ENCODE data around the gene RAET1G.
"Not testable (repeated sequence)": the region's sequence is repeated elsewhere in the genome, so short reads cannot be mapped to it uniquely, and the experiment has no call there.

The RAET1G gene

GRCh38 chr6:149922642-149923326 lies at the start of gene RAET1G:
TSS of gene RAET1G (minus strand) at chr6:149923121. CDS start at chr6:149923010, 111 bp downstream.
- peak; percentile 75 for DNase-seq (ENCODE audit: low read depth)

GRCh38 chr6:149969635-149970034 lies 46.7 kb upstream of the RAET1G start:
- no peak for DNase-seq (ENCODE audit: low read depth)

GRCh38 chr6:149968909-149969308 lies 46.0 kb upstream of the RAET1G start:
- not testable (repeated sequence) for DNase-seq (ENCODE audit: low read depth)

- not testable (repeated sequence) for DNase-seq (ENCODE audit: low read depth)
Measured at GRCh38 chr6:149967999-149968398, 45.1 kb upstream of the RAET1G start.

GRCh38 chr6:149967591-149967990 lies 44.7 kb upstream of the RAET1G start:
- no peak for DNase-seq (ENCODE audit: low read depth)

- not testable (repeated sequence) for DNase-seq (ENCODE audit: low read depth)
Measured at GRCh38 chr6:149966319-149966718, 43.4 kb upstream of the RAET1G start.

- no peak for DNase-seq (ENCODE audit: low read depth)
Measured at GRCh38 chr6:149965194-149966020, 42.5 kb upstream of the RAET1G start.

- DNase-seq (ENCODE audit: low read depth) = no peak
Measured at GRCh38 chr6:149964308-149965193, 41.6 kb upstream of the RAET1G start.

- DNase-seq (ENCODE audit: low read depth) = no peak
Measured at GRCh38 chr6:149963462-149964307, 40.8 kb upstream of the RAET1G start, which contains the start of gene ULBP1. TSS of gene ULBP1 (plus strand) at chr6:149963943. CDS start at chr6:149964050, 107 bp downstream.

- no peak for DNase-seq (ENCODE audit: low read depth)
Measured at GRCh38 chr6:149963212-149963461, 40.2 kb upstream of the RAET1G start.

- no peak for DNase-seq (ENCODE audit: low read depth)
Measured at GRCh38 chr6:149962461-149963211, 39.7 kb upstream of the RAET1G start.

- no peak for DNase-seq (ENCODE audit: low read depth)
Measured at GRCh38 chr6:149961728-149962425, 39.0 kb upstream of the RAET1G start.

- no peak for DNase-seq (ENCODE audit: low read depth)
Measured at GRCh38 chr6:149960488-149960887, 37.6 kb upstream of the RAET1G start.

GRCh38 chr6:149959806-149960205 lies 36.9 kb upstream of the RAET1G start:
- DNase-seq (ENCODE audit: low read depth) = not testable (repeated sequence)

GRCh38 chr6:149958124-149958523 lies 35.2 kb upstream of the RAET1G start:
- DNase-seq (ENCODE audit: low read depth) = not testable (repeated sequence)

GRCh38 chr6:149955654-149956317 lies 32.9 kb upstream of the RAET1G start:
- not testable (repeated sequence) for DNase-seq (ENCODE audit: low read depth)

GRCh38 chr6:149954984-149955653 lies 32.2 kb upstream of the RAET1G start:
- DNase-seq (ENCODE audit: low read depth) = not testable (repeated sequence)

GRCh38 chr6:149954328-149954983 lies 31.5 kb upstream of the RAET1G start:
- DNase-seq (ENCODE audit: low read depth) = not testable (repeated sequence)
